Colonic mucosa (tissue), 4 donors: ENCODE measurements around the gene GAMT. TPM values are rescaled to one million over a fixed set of nuclear protein-coding genes. Genes with fewer than 3 reads are reported as not detected.

ENCODE experiments used
- DNase-seq: peaks from one replicate; pipeline ENCODE4 v3.0.0-alpha.2; 2020
- H3K27ac ChIP-seq: fragments of 200-600 bp; one replicate; pipeline ENCODE4 v1.8.0; 2021
- H3K27me3 ChIP-seq: fragments of 200-600 bp; one replicate; pipeline ENCODE4 v1.8.0; 2021
- H3K36me3 ChIP-seq: fragments of 200-600 bp; one replicate; pipeline ENCODE4 v1.8.0; 2021
- H3K4me1 ChIP-seq: fragments of 200-600 bp; one replicate; pipeline ENCODE4 v1.8.0; 2021; ENCODE audit warnings: mild to moderate bottlenecking
- H3K4me3 ChIP-seq: fragments of 200-600 bp; one replicate; pipeline ENCODE4 v1.8.0; 2021
- H3K9ac ChIP-seq, 2 donors: one replicate each; pipeline ENCODE4 v1.7.0; 2013; ENCODE audit warnings: control low read depth in 2 of 2, low read depth in 2 of 2, low read length in 2 of 2
- H3K9me3 ChIP-seq: fragments of 200-600 bp; one replicate; pipeline ENCODE4 v1.8.0; 2021
- intact Hi-C: fragments of 100-400 bp; cut with DNase I; formaldehyde crosslinking; loops from one replicate; pipeline ENCODE4 v1.14.1; 2022
- total RNA-seq, 2 donors: library from RNA; stranded (reverse); fragmentation: NEBNext Ultra II Directional in 1 of 2; extraction: Animal tissue kit (Norgen Biotek cat#: 25700) in 1 of 2; gene quantifications; one replicate each; pipeline ENCODE4 v1.2.1, GENCODE V29; 2021
- TF ChIP-seq, protein P1 (sequence below): fragments of 200-600 bp; IDR thresholded peaks from one replicate; pipeline ENCODE4 v1.8.0; 2022; ENCODE audit warnings: antibody characterized with exemption, mild to moderate bottlenecking
- donor health status: healthy.
- donor health status: DM: no; HTN: no; CAD: no.
- donor health status: DM: no; HTN: no; CAD: no.

The GAMT gene
- total RNA-seq, 2 donors from 2014 or later, result 3.3 to 3.7 TPM

DNA sequence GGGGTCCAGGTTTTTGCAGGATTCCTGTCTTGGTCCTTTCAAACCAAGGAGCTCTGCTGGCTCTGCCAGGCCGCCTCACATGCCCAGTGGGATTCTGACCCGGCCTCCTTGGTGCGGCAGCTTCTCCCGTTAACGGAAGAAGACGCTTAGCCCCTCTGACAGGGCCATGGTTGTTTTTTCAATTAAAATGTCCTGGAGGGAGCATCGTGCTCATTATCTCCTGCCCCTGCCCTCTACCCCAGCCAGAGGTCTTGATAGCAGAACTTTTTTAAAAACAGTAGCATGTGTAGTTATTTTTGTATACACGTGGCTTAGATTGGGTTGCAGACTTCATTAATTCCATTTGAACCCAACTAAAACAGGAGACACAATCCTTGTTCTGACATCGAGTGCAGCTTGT lies 25.4 kb upstream of the GAMT start:
- H3K27ac ChIP-seq, result no peak overlapping the region
- intact Hi-C loops, result no loop called here
- no peaks in the 10 kb centered on the region for H3K4me1 ChIP-seq
- H3K36me3 ChIP-seq, result peaks cover 17% of the 10 kb centered on the region
- no peak overlapping the region for H3K9ac ChIP-seq
- H3K4me3 ChIP-seq, result no peak overlapping the region
- DNase-seq, result no peak
- no peaks in the 10 kb centered on the region for H3K9me3 ChIP-seq
- TF ChIP-seq, protein P1, sequence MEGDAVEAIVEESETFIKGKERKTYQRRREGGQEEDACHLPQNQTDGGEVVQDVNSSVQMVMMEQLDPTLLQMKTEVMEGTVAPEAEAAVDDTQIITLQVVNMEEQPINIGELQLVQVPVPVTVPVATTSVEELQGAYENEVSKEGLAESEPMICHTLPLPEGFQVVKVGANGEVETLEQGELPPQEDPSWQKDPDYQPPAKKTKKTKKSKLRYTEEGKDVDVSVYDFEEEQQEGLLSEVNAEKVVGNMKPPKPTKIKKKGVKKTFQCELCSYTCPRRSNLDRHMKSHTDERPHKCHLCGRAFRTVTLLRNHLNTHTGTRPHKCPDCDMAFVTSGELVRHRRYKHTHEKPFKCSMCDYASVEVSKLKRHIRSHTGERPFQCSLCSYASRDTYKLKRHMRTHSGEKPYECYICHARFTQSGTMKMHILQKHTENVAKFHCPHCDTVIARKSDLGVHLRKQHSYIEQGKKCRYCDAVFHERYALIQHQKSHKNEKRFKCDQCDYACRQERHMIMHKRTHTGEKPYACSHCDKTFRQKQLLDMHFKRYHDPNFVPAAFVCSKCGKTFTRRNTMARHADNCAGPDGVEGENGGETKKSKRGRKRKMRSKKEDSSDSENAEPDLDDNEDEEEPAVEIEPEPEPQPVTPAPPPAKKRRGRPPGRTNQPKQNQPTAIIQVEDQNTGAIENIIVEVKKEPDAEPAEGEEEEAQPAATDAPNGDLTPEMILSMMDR, result no peak
- no peaks in the 10 kb centered on the region for H3K27me3 ChIP-seq

DNA sequence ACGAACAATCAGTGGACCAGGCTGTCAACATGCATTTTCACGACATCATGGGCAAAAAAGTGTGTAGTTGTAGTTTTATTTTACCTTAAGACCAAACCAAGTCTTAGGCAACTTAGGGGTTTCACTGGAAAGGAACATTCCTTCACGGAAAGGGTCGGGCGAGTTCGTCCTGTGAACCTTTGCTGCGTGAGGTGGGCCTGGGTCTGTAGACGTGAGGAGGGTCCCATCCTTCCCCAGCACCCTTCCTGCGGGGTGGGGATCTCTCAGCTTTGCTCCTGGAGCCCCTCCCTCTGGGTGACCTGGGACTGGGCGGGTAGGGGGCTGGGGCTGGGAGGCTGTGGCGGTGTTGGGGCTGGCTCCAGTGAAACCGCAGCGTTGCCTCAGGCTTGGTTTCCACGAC lies 24.6 kb upstream of the GAMT start:
- peaks cover 15% of the 10 kb centered on the region for H3K36me3 ChIP-seq
- H3K27ac ChIP-seq, result no peak overlapping the region
- no peaks in the 10 kb centered on the region for H3K27me3 ChIP-seq
- DNase-seq, result no peak
- TF ChIP-seq, protein P1, result no peak
- no peak overlapping the region for H3K9ac ChIP-seq
- intact Hi-C loops, result no loop called here
- H3K4me3 ChIP-seq, result no peak overlapping the region
- no peaks in the 10 kb centered on the region for H3K9me3 ChIP-seq
- no peaks in the 10 kb centered on the region for H3K4me1 ChIP-seq

DNA sequence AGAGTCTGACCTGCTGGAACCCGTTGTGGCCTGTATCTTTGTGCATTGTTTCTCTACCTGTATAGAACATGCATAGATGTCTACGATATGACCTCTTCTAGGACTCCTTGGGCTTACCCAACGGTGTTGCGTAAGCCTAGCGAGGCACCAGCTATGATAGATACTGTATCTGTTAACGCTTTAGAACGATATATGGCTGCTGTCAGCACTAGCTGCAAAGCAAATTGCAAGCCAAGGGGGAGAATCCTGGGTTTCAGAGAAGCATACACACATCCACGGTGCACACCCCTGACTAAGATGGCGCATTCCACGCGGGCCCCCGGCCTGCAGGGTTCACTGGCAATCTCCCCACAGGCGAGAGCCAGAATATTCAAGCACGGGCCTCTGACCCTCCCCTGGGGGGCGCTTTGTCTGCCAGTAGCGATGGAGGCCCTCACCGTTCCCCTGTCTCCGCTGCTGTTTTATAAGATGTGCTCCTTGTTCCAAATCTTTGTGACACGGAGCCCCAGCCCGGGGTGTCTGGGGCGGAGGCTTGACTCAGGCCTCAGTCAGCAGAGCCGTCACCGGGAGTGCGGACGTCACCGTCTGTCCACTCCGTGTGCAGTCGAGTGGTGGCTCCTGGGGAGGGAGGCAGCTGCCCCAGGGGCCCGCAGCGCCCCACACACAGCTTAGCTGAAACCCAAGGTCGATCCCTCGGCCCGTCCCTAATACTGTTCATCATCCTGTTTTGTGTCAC lies 23.9 kb upstream of the GAMT start:
- Histone ChIP-seq H3K9ac (no peak overlapping the region), H3K36me3 (peaks cover 22% of the 10 kb centered on the region), H3K27me3 (no peaks in the 10 kb centered on the region), H3K4me3 (no peak overlapping the region), H3K4me1 (no peaks in the 10 kb centered on the region), H3K9me3 (no peaks in the 10 kb centered on the region), H3K27ac (no peak overlapping the region)
- intact Hi-C loops, result no loop called here
- no peak for DNase-seq
- TF ChIP-seq, protein P1, result no peak

DNA sequence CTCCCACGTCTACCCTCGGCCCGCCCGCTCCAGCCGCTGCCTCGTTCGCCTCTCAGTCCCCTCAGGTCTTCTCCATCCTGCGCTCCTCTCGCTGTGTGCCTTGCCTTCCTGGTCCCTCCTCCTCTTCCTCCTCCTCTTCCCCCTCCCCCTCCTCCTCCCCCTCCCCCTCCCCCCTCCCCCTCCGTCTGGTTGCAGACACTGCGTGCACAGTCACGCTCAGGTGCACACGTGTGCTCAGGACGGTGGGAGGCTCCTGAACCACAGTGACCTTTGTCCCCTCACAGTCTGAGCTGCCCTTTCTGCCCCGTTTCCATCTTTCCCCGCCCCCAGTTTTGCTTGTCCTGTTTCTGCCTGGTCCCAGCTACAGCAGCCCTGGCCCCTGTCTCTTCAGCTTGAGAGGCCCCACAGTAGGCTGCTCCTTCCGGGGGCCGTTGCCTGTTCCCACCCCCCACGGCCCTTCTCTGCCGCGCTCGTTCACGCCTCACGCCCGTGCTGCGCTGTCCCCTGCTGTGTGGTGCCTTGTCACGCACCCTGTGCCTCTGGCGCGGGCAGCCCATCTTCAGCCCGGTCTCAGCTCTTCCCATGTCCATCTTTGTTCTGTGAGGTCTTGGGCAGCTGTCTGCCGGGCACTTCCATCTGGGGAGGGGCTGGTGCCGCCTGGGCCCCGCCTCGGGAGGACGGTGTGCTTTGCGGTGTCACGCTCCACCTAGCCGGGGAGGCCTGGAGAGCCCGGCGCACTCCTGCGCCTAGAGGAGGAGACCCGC lies 23.0 kb upstream of the GAMT start:
- intact Hi-C loops, result no loop called here

GRCh38 chr19:1423436-1424191 lies 22.3 kb upstream of the GAMT start:
- H3K4me1 ChIP-seq, result no peaks in the 10 kb centered on the region
- no peak for DNase-seq
- H3K27me3 ChIP-seq, result no peaks in the 10 kb centered on the region
- TF ChIP-seq, protein P1, result no peak
- H3K9me3 ChIP-seq, result no peaks in the 10 kb centered on the region
- H3K4me3 ChIP-seq, result no peak overlapping the region
- intact Hi-C loops, result no loop called here
- H3K9ac ChIP-seq, result no peak overlapping the region
- peaks cover 23% of the 10 kb centered on the region for H3K36me3 ChIP-seq
- H3K27ac ChIP-seq, result no peak overlapping the region

More for the DNA sequence above, 23.0 kb upstream of the GAMT start:
- Histone ChIP-seq H3K36me3 (peaks cover 23% of the 10 kb centered on the region), H3K4me3 (no peak overlapping the region), H3K9me3 (no peaks in the 10 kb centered on the region), H3K9ac (no peak overlapping the region), H3K27ac (no peak overlapping the region), H3K4me1 (no peaks in the 10 kb centered on the region), H3K27me3 (no peaks in the 10 kb centered on the region)
- TF ChIP-seq, protein P1, result no peak
- DNase-seq, result no peak
